HG02759 (cell line): Measurements from ENCODE around the gene FMO1.
"Not testable (repeated sequence)": the region's sequence is repeated elsewhere in the genome, so short reads cannot be mapped to it uniquely, and the experiment has no call there.

Experiments
- ATAC-seq: cut with Tn5 transposase; IDR thresholded peaks from one replicate; pipeline ENCODE4 v1.9.1; 2021; ENCODE audit warnings: mild to moderate bottlenecking, moderate library complexity; ENCODE audit not compliant: unreplicated experiment

Gene FMO1

GRCh38 chr1:171248302-171248701, at the start of gene FMO1:
Gene FMO1, plus strand, starts transcription at chr1:171248494. Its CDS starts 9,594 bp downstream, at chr1:171258088.
- no peak for ATAC-seq

GRCh38 chr1:171204296-171204695, 44.0 kb upstream of the FMO1 start:
- ATAC-seq: no peak

GRCh38 chr1:171206204-171206977, 41.9 kb upstream of the FMO1 start:
- no peak for ATAC-seq

DNA sequence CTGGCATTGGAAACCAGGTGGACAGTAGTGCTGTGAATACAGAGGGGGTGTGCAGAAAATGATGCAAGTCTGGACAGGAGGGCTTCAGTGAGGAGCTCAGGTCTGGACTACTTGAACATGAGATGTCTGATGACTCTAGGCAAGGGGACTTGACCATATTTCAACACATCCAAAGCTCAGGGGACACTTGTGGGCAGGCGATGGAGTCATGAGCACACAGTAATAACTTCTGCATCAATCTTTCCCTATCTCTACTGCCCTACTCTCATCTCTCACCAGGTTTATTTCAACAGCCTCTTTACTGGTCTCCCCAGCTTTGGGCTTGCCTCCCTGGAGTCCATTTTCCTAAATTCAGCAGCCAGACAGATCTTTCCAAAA, 41.3 kb upstream of the FMO1 start:
- ATAC-seq: no peak

DNA sequence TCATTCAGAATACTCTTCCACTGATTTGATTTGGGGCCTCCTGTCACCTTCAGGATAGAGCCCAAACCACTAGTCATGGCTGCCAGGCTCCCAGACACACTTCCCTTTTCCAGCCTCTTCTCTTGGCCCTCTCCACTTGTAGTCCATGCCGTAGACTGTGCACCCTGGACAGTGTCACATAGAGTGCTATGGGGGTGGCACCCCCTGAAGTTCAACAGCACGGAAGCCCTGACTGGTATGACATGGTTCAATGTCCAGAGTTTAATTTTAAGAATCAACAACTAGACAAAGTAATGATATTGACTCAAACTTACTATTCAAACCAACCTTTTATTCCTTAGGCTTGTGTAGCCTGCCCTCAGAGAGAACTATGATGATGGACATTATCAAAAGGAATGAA, 40.9 kb upstream of the FMO1 start:
- ATAC-seq: no peak

GRCh38 chr1:171210355-171210754, 37.9 kb upstream of the FMO1 start:
- ATAC-seq: no peak

DNA sequence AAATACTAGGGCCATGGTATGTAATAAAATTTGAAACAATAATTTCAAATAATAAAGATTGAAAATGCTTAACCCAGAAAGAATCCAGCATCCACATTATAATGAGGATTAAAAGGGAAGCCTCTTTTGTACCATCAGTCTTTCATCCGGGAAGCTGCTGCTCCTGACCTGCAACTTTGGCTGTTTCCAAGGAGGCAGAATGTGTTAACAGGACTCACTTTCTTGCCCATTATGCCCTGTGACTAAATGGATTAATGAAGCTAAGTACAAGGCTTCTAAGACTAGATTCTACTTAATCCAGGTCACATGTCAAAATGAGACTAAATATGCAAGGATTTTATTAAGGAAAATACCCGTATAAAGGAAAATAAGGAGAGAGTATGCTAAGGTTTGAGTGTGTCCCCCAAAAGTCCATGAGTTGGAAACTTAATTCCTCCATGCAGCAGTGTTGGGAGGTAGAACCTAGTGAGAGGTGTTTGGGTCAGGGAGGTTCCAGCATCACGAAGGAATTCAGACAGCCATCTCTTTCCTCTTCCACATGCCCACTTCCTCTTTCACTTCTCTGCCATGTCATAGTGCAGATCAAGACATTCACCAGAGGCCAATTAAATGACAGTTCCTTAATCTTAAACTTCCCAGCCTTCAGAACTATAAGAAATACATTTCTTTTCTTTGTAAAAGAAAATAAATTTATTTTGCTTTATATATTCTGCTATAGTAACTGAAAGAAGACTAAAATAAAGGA, 35.5 kb upstream of the FMO1 start:
- ATAC-seq: no peak

DNA sequence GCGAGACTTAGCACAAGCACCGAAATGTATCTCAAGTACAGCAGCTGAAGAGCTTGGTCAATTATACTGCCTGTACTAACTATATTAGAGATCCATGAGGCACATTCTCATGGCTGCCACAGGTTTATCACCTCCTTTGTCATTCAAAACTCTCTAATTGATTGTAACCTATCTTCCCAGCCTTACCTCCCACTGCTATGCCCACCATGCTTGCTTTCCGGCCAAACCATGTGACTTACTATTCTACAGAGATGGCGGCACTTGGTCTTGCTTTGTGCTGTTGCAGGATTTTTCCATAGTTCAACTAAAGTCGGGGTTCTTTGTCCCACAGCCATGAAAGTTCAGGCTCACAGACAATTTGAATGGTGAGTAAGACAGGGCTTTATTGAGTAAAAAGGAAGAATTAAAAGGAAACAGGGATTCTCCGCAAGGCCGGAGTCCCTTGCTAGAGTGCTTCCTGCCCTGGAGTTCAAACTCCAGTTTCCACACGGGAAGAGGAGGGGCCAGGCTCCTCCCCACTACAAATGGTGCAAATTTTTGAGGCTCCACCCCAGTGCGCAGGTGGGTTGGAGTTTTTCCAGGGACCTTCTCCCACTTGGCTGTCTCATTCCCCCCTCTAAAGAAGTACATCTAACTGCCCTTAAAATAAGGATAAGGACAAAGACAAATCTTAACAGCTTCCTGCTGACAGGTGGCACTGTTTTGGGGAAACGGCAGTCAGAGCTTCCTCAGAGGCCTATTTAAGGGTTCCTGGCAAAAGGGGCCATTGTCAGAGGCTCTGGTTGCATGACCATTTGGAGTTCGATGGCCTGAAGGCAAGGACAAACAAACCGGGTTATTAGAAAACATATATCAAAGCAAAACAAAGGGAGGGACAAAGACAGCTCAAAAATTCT, 34.5 kb upstream of the FMO1 start:
- no peak for ATAC-seq

GRCh38 chr1:171217658-171218443, 30.4 kb upstream of the FMO1 start:
- no peak for ATAC-seq

GRCh38 chr1:171218661-171219060, 29.6 kb upstream of the FMO1 start:
- ATAC-seq: no peak

DNA sequence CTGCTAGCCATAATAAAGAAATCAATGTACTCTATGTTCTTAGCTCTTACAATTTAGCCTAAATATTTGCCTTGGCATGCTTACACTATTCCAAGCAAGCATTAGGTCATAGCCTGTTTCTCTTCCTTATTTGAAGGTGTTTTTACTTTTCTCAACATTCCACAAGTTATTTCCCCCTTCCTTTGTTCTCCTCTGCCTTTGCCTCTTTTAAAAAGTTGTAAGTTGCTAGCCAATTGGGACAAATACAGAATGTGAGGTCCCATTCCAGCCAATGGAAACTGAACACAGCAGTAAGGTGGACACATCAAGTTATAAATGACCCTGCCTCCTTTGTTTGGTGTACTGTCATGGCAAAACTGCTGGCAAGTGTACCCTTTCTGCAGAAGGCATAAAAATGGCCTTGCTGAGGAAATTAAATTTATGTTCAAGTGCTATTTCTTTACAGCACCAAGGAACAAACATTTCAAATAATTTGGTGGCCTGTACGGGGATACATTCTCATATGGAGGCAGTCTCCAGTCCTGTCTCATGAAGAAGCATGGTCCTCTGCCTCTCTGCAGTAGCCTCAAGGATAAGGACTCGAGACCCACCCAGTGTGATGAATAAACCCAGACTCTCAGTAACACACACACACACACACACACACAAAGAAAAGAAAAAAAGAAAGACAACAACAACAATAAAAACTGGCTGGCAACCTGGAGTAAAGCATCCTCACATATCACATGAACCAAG, 28.8 kb upstream of the FMO1 start:
- no peak for ATAC-seq

DNA sequence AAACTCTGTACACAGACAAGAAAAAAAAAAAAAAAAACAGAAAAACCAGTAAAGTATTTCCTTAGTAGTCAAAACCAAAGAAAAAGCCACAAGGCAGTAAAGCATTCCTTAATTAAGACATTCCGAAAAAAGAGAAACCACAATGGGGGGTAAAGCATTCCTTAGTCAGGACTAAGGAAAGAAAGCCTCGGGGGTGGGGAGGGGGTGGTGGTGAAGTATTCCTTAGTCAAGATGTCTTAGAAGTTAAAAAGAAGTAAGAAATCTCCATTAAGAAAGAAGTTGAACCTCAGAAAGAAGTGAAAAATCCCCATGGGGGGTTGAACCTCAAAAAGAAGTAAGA, 28.2 kb upstream of the FMO1 start:
- no peak for ATAC-seq

DNA sequence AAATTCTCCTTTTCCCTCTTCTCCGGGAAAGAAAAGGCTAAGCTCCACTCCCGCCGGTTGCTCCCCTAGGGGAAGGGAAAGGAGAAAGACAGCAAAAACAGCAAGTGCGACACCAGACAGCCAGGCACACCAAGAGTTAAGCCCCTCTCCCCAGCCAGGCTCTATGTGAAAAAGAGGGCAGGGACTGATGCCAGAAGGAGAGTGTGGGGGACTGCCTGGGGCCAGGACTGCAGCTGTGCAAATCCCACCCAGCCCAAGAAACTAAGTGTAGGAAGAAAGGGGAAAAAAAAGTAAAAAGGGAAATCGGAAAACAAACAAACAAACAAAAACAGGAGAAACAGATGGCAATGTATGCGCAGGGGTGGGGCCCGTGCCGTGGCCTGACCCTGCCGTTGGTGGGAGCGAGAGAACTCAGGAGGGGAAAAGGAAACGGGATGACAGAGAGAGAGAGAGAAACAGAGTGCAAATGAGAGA, 27.7 kb upstream of the FMO1 start:
- ATAC-seq: no peak

GRCh38 chr1:171221665-171222591, 26.4 kb upstream of the FMO1 start:
- ATAC-seq: no peak

GRCh38 chr1:171222936-171223335, 25.4 kb upstream of the FMO1 start:
- ATAC-seq: no peak

DNA sequence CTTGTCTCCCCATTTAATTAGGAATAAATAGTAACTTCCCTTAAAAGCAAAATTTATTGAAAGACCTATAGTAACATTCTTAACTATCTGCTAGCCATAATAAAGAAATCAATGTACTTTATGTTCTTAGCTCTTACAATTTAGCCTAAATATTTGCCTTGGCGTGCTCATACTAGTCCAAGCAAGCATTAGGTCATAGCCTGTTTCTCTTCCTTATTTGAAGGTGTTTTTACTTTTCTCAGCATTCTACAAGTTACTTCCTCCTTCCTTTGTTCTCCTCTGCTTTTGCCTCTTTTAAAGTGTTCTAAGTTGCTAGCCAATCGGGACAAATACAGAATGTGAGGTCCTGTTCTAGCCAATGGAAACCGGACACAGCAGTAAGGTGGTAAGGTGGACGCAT, 24.0 kb upstream of the FMO1 start:
- not testable (repeated sequence) for ATAC-seq

GRCh38 chr1:171226747-171227370, 21.4 kb upstream of the FMO1 start:
- ATAC-seq: peak; percentile 87

GRCh38 chr1:171231326-171231725, 17.0 kb upstream of the FMO1 start:
- no peak for ATAC-seq
